ENCODE measurements around the gene METTL8.
"Not testable (repeated sequence)": the region's sequence is repeated elsewhere in the genome, so short reads cannot be mapped to it uniquely, and the experiment has no call there.

METTL8 gene

DNA sequence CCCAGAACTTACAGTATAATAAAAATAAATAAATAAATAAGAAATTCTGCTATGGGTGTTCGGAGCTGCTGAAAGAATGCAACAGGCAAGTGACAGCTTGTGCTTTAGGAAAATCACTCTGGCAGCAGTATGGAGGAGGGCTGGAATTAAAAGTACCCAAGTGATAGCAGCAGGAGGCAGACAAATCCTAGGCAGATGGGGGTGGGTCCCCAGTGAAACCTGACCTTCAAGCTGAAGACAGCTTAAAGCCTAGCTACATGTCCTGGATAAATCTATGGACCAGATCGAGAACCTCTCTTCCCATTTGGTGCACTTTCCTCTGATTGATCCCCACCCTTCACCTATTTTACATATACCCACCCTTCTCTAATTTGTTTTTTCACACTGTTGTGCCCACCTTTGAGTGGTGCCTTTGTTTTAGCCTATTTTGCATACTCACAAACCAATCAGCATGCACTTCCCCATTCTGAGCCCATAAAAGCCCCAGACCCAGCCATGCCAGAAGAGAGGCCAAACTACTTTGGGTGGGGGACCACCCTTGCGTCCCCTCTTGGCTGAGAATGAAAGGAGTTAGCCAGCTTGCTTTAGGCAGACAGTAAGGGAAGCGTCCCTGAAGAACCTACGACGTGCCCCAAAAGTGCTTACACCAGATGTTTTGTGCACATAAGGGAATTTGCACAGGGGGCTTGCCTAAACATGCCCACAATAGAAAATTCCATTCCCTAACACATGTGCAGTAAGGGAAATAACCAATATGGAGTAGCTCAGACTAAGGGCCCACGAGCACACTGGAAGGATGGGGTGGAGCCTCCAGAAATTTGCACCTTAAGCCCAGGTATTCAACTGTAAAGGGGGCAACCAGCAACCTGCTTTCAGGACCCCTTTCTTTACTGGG lies 3.0 kb downstream of the METTL8 start:
- DNase-seq (ENCODE audit: low read depth), result no peak

DNA sequence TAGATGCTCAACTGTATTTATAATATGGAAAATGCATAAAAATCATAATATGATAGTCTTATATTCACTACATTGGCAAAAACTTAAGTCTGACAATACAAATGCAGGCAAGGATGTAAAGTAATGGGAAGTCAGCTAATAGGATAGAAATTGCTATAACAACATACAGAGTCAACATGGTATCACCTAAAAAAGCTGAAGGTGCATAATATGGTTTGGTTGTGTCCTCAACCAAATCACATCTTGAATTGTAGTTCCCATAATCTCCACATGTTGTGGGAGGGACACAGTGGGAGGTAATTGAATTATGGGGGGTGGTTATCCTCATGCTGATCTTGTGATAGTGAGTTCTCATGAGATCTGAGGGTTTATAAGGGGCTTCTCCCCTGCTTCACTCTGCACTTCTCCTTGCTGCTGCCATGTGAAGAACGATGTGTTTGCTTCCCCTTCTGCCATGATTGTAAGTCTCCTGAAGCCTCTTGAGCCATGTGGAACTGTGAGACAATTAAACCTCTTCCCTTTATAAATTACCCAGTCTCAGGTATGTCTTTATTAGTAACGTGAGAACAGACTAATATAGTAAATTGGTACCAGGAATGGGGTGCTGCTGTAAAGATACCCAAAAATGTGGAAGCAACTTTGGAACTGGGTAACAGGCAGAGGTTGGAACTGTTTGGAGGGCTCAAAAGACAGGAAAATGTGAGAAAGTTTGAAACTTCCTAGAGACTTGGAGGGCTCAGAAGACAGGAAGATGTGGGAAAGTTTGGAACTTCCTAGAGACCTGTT lies 10.9 kb downstream of the METTL8 start:
- not testable (repeated sequence) for DNase-seq (ENCODE audit: low read depth)

DNA sequence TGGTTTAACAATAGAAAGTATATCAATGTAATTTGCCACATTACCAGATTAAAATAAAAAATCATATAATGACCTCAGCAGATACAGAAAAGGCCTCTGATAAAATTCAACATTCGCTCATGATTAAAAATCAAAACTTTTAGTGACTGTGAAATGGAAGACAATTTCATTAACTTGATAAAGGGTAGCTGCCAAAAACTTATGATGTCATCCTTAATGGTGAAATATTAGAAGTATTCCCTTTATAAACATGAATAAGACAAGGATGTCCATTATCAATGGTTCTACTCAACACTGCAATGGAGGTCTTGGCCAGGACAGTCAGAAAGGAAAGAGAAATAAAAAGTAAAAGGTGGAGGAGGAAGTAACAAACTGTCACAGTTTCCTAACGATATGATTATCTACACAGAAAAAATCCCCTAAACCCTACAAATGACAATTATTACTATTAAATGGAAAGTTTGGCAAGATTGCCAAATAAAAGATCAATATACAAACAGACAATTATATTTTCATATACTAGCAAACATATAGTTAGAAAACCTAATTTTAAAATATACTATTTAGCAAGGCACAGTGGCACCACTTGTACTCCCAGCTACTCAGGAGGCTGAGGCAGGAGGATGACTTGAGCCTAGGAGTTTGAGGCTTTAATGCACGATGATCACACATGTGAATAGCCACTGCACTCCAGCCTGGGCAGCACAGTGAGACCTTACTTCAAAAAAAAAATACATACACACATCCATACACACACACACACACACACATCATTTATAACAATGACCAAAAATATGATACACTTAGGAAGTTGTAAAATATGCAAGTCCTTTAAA lies 12.8 kb downstream of the METTL8 start:
- no peak for DNase-seq (ENCODE audit: low read depth)

DNA sequence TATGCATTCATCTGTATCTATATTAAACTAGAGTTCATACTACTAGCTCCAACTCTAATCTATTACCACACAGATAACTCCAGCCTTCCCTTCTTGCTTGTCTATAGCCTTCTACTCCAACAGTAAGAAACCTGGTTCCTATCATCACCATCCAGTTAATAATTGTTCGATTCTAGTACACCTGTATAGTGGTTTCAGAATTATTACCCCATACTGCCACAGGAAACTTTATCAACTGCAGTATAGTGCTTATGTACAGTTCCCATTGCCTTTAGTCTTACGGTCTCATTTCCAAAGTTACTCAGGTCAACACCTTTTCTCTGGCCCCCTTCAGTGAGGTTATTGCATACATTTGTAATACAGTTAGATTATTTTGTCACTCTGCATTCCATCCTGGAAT lies 14.5 kb downstream of the METTL8 start:
- DNase-seq (ENCODE audit: low read depth), result no peak

DNA sequence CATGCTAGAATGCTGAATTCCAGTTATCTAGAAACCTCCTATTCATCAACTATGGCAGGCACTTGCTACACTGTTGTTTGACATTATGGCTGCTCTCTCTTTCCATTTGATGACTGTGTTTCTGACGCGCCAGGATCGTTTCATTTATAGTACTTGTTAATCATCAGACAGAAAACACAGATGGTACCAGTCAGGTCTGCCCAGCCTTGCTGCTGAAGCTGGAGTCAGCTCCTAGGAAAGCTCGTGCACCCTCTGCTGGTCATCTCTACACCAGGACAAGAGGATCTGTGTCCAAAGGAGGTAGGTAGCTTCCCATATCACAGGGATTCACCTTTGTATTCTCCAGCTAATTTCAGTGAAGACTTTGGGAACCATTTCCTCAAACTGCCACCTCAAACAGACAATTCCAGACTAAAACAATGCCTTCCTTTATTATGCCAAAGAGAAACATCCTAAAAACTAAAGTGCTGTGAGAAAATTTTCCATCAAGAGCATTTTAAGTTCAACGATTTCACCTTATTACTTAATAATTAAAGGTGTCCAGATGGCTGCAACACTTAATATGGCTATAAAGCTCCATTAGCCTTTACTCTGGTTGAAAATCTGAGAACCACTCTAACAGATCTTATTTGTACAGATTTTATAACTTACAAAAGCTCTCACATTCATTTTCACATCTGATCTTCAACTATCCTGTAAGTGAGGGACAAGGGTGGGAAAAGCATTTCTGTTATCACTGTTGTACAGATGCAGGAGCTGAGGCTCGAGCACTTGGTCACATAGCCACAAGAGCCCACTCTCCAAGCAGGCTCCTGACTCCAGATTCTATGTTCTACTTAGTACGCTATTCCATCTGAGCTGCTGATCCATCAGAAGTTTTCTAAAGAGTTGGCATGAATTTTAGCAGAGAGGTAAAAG lies 17.5 kb downstream of the METTL8 start:
- DNase-seq (ENCODE audit: low read depth), result peak; percentile 73

DNA sequence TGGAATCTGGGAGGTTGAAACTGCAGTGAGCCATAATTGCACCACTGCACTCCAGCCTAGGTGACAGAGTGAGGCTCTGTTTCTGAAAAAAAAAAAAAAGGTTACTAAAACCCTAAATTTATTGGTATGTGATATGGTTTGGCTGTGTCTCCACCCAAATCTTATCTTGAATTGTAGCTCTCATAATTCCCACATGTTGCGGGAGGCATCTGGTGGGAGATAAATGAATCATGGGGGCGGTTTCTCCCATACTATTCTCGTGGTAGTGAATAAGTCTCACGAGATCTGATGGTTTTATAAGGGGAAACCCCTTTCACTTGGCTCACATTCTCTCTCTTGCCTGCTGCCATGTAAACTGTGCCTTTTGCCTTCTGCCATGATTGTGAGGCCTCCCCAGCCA lies 19.1 kb downstream of the METTL8 start:
- not testable (repeated sequence) for DNase-seq (ENCODE audit: low read depth)

DNA sequence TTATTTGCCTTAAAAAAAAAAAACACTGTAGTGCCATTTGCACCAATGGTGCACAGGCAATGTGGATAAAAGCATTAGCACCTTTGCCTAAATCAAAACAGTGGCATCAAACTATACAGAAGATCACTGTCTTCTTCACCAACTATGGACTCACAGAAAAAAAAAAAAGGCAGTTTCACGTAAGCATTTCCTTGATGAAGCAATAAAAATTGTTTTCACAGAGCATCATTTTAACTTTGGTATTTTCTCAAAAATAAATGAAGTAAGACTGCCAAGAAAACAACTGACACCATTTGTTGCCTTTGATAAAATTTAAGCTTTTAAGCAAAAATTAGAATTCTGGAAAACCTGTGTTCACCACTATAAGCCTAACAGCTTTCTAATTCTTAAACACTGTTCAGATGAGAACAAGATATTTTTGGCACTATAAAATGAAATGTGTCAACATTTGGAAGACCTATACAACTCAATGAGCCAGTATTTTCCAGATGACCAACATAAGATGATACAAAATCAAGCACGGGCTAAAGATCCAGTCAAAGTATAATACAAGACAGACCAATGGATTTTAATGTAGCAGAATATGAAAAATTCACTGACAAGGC lies 21.1 kb downstream of the METTL8 start:
- DNase-seq (ENCODE audit: low read depth), result no peak

DNA sequence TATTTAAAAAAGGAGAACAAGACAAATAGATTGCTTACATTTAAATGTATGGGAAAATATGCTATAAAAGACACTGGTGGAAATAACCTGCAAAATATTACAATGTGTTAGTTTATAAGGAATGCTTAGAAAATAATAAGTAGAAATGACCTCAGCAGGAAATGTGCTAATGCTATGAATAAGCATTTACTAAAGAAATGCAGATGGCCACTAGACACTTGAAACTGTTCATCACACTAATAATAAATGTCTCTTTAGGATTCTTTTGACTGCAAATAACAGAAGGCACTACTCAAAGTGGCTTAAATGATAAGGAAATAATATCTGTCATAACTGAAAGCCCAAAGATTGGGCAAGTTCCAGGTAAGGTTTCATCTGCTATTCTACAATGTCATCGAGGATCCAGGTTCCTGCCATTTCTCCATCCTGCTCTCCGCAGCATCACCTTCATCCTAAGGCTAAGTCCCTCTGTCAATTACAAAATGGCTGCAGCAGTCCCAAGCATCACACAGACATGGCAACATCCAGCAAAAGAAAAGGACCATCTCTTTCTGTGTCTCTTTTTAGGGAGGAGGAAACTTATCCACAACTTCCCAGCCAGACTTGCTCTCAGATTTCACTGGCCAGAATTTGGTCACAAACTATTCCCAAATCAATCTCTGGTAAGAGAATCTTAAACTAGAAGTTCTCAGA lies 21.9 kb downstream of the METTL8 start:
- no peak for DNase-seq (ENCODE audit: low read depth)

DNA sequence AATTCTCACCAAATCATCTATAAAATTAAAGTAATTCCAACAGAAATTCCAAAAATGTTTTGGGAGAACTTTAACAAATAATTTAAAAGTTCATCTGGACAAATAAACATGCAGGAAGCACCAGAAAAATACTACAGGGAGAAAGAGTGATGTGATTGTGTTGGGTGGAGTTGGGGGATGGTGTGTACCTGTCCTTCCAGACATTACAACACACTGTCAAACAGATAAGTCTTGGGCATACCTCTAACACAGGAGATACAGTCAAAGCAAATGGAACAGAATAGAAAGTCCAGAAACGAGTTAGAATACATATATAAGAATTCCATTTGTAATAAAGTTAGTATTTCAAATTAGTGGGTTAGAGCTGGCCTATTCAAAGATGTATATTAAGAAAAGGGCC lies 22.6 kb downstream of the METTL8 start:
- DNase-seq (ENCODE audit: low read depth), result no peak

DNA sequence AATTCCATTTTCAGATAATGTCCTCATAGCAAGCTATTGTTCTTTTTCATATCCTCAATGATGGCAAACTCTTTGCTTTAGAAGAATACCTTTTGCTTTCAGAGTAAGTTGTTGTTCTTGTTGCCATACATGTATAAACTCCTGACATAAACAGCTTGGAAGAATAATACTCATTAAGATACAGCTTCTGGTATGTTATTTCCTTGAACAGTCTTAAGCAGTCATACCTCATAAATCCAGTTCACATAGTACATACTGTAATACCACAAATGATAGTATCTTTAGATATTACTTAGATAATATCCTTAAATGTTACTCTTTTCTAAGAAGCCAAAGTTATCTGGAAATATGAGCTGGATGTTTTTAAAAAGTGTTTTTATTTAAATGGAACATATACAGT lies 23.2 kb downstream of the METTL8 start:
- DNase-seq (ENCODE audit: low read depth), result no peak

DNA sequence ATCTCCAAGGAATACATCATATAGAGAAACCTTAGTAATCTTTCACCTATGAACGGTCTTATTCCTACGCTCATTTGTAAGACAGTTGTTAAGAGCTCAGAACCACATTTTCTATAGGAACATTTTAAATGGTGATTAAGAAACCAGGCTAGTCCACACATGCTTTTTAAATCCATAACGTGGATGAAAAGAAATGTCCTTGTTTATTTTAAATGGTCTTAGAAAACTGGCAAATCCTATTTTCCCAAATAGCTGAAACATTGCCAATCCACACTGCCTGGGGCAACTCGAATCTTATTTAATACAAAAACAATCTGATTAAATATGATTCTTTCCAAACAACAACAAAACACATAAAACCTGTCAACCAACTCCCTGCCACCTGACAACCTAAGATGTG lies 23.7 kb downstream of the METTL8 start:
- no peak for DNase-seq (ENCODE audit: low read depth)

DNA sequence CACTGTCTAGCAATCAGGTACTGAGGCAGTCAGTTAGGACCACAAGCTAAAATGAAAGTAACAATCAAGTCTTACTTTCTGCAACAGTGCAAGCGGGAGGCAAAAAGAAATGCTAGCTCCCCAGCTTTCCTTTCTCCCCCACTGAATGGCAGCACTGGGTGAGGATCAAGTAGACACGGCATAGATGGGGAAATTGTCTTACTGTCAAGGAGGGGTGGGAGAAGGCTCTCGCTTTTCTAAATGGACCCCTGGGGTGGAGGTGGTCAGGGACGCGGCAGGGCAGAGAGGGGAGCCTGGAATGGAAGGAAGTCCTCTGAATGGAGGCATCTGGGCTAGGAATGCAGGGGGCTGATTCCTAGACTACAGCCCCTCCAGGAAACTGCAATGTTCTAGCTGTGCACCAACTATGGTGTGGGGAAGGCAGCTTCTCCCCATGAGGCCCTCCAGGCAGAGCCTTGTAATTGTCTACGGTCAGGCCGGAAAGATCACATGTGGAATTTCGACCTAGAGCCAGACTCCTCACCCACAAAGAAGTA lies 24.3 kb downstream of the METTL8 start:
- no peak for DNase-seq (ENCODE audit: low read depth)

DNA sequence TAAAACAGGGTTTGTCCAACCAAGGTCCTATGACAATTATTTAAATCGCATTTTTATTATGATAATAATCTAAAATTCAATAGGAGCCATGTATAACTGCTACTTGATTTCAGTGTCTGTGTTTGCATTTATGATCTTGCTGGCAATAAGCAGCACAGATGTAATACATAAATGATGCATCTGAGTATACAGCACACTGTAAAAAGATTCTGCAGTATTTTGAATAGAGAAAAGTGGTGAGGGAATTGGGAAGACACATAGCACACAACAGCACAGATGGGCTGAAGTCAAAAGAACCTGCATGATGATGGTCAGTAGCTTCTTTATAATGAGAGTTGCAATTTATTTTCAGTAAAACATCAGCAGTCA lies 26.1 kb downstream of the METTL8 start:
- no peak for DNase-seq (ENCODE audit: low read depth)

DNA sequence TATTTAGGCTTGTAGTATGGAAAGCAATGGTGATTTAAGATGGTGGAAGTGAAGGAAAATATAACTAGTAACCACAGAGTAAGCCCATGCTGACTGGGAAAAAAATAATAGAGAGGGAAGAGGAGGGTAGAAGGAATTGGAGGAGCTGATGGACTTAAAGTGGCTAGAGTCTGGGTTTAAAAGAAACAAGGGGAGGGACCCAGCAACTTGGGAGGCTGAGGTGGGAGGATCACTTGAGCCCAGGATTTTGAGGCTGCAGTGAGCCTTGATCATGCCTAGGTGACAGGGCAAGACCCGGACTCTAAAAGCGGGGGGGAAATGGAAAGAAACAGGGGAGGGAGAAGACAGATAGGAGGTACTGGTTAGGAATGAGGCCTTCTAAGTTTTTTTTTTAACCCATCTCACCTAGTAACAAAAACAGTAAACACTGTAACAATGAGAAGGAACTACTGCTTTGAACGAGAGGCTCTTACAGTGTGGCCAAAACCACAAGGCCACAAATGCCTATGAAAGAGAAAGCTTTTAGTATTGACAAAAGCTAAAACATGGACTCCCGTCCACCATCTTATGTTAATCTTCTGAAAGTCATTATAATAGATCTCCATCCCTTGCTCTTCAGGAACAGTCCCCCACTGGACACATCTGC lies 26.6 kb downstream of the METTL8 start:
- no peak for DNase-seq (ENCODE audit: low read depth)

DNA sequence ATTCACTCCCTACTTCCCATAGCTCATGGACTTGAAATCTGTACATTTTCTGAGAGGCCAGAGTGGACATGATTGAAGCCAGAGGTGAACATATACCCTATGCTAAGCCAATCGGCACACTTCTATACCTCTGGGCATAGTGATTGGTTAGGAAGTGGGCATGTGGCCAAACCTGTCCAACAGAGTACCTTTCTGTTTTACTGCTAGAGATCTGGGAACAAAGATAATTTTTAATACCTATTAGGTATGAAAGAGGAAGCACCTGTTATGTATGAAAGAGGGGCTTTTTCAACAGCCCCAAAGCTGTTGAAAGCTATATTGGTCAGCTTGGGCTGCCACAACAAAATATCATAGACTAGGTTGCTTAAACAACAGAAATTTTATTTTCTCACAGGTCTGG lies 27.7 kb downstream of the METTL8 start:
- DNase-seq (ENCODE audit: low read depth), result no peak

DNA sequence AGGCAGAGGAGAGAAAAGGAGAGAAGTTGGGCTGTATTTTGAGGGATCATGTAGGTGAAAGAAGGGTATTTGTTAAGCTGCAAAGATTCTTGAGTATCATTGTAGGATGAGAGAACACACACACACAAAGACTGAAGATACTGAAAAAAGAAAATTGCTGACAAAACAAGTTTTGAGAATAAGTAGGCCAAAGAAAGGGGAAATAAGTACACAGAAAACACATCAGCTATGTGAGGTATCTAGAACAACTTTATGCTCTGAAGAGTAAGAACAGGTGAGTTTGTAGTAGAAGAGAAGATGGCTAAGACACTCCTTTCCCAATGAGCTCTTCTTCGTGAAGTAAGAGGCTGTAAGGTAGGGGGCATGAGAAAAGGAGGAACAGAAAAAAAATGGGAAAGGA lies 28.2 kb downstream of the METTL8 start:
- no peak for DNase-seq (ENCODE audit: low read depth)

DNA sequence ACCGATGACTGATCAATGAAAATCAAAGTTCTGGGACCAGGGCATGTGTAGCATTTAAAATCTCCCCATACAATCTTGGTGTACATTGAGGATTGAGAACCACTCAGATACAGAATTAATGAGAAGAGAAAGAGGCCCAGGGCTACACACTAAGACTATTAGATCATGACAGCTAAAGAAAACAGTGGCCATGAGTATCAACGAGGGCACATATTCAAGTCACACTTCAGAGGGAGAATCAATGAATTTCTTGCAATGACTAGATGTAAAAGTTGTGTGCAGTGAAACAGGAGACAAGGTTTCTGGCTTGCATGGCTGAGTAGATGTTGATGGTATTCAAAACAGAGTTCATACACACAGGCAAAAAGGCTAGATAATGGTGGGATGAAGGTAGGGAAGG lies 29.1 kb downstream of the METTL8 start:
- DNase-seq (ENCODE audit: low read depth), result no peak

DNA sequence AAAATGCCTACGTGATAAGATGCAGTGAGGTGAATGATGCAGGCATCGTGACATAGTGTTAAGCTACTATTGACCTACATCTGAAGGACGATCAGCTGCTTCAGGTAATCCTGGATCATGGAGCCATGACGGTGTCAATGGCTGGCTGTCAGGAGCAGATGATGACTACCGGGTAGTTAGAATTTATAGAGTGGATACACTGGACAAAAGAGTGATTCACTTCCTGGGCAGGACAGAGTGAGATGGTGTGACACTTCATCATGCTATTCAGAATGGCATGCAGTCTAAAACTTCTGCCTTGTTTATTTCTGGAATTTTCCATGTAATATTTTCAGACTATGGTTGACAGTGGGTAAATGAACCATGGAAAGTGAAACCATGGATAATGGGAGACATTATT lies 29.5 kb downstream of the METTL8 start:
- no peak for DNase-seq (ENCODE audit: low read depth)

DNA sequence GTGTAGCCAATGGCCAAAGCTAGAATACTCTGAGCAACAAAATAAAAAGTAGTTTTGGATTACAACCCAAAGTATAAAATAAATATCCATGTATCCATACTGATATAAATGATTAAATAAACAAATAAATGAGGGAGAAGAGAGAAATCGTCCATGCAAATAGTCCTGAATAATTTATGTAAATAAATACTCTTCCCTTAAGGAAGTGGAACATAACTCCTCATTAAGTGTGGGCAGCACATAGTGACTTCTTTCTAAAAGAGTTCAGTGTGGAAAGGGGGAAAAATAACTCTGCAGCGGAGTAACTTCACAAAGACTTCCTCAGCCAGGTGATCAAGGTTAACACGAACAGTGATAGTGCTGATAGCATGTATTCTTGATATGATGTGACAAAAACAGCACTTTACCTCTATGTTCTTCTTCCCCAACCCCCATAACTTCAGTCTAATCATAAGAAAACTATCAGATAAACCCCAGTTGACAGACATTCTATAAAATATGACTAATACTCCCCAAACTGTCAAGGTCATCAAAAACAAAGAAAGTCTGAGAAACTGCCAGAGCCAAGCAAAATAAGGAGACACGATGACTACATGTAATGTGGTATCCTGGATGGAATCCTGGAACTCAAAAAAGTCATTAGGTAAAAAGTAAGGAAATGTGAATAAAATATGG lies 30.7 kb downstream of the METTL8 start:
- no peak for DNase-seq (ENCODE audit: low read depth)
